ENCODE results near the gene ABHD10. TPM values are rescaled to one million over a fixed set of nuclear protein-coding genes. Genes with fewer than 3 reads are reported as not detected.

ABHD10 gene
- total RNA-seq, 1 donor from 2014 or later: 25.5 TPM

DNA sequence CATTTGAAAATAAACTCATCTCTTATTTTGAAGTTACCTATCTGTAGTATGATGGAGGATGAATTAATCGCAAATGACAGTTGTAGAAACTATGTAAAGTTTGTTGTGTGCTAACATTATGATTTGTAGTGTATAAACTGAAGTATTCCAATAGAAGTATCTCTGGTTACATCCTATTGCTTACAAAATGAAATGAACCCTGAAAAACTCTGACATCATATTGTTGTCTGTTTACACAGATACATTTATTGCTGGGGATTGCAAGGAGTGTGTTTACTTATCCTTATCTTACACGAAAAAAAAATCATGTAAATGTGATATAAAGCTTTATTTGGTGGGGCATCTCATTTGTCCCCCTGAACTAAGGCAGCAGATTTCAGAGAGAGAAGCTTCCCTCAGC is 2.6 kb upstream of the ABHD10 start:
- peaks cover 31% of the 10 kb centered on the region for H3K36me3 Mint-ChIP-seq (ENCODE audit: unreplicated experiment)
- no peak for DNase-seq (ENCODE audit: extremely low spot score, unreplicated experiment)
- no peak overlapping the region for H3K4me3 Mint-ChIP-seq (ENCODE audit: unreplicated experiment)
- no peaks in the 10 kb centered on the region for H3K9me3 Mint-ChIP-seq (ENCODE audit: unreplicated experiment)
- no peak overlapping the region for H3K27ac Mint-ChIP-seq (ENCODE audit: unreplicated experiment)
- no peaks in the 10 kb centered on the region for H3K27me3 Mint-ChIP-seq (ENCODE audit: unreplicated experiment)
- H3K4me1 Mint-ChIP-seq (ENCODE audit: unreplicated experiment): peaks cover 25% of the 10 kb centered on the region
- TF ChIP-seq, protein P1, sequence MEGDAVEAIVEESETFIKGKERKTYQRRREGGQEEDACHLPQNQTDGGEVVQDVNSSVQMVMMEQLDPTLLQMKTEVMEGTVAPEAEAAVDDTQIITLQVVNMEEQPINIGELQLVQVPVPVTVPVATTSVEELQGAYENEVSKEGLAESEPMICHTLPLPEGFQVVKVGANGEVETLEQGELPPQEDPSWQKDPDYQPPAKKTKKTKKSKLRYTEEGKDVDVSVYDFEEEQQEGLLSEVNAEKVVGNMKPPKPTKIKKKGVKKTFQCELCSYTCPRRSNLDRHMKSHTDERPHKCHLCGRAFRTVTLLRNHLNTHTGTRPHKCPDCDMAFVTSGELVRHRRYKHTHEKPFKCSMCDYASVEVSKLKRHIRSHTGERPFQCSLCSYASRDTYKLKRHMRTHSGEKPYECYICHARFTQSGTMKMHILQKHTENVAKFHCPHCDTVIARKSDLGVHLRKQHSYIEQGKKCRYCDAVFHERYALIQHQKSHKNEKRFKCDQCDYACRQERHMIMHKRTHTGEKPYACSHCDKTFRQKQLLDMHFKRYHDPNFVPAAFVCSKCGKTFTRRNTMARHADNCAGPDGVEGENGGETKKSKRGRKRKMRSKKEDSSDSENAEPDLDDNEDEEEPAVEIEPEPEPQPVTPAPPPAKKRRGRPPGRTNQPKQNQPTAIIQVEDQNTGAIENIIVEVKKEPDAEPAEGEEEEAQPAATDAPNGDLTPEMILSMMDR (IDR thresholded peaks at IDR 0.05): no peak

- DNase-seq (ENCODE audit: extremely low spot score, unreplicated experiment): no peak
- Mint-ChIP-seq H3K27ac (ENCODE audit: unreplicated experiment) (peak overlapping the region; percentile 82), H3K27me3 (ENCODE audit: unreplicated experiment) (no peaks in the 10 kb centered on the region), H3K4me1 (ENCODE audit: unreplicated experiment) (peaks cover 28% of the 10 kb centered on the region), H3K36me3 (ENCODE audit: unreplicated experiment) (peaks cover 22% of the 10 kb centered on the region), H3K4me3 (ENCODE audit: unreplicated experiment) (peak overlapping the region; percentile 90), H3K9me3 (ENCODE audit: unreplicated experiment) (no peaks in the 10 kb centered on the region)
- TF ChIP-seq, protein P1 (IDR thresholded peaks at IDR 0.05): no peak
Observed at GRCh38 chr3:111979434-111980038, 710 bp downstream of the ABHD10 start.

- H3K36me3 Mint-ChIP-seq (ENCODE audit: unreplicated experiment): peaks cover 16% of the 10 kb centered on the region
- H3K4me3 Mint-ChIP-seq (ENCODE audit: unreplicated experiment): no peak overlapping the region
- H3K27ac Mint-ChIP-seq (ENCODE audit: unreplicated experiment): no peak overlapping the region
- DNase-seq (ENCODE audit: extremely low spot score, unreplicated experiment): no peak
- H3K27me3 Mint-ChIP-seq (ENCODE audit: unreplicated experiment): no peaks in the 10 kb centered on the region
- TF ChIP-seq, protein P1 (IDR thresholded peaks at IDR 0.05): no peak
- H3K9me3 Mint-ChIP-seq (ENCODE audit: unreplicated experiment): no peaks in the 10 kb centered on the region
- peaks cover 28% of the 10 kb centered on the region for H3K4me1 Mint-ChIP-seq (ENCODE audit: unreplicated experiment)
Observed at GRCh38 chr3:111980716-111981456, 2.1 kb downstream of the ABHD10 start.

DNA sequence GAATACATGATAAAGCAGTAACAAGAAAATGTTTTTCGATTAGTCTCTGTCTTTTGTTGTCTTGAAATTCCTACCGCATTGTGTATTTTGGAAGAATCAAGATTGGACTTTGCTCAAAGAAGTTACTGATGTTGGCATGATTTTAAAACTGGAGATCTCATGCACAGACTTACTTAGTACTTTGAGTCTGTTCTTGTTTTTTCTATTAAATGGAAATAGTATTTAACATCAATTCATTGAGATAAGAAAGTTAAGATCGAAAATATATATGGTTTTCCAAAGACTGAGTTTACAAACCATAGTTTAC is 2.6 kb downstream of the ABHD10 start:
- Mint-ChIP-seq H3K27ac (ENCODE audit: unreplicated experiment) (no peak overlapping the region), H3K4me3 (ENCODE audit: unreplicated experiment) (no peak overlapping the region), H3K36me3 (ENCODE audit: unreplicated experiment) (peaks cover 16% of the 10 kb centered on the region), H3K9me3 (ENCODE audit: unreplicated experiment) (no peaks in the 10 kb centered on the region), H3K27me3 (ENCODE audit: unreplicated experiment) (no peaks in the 10 kb centered on the region), H3K4me1 (ENCODE audit: unreplicated experiment) (peaks cover 28% of the 10 kb centered on the region)
- TF ChIP-seq, protein P1 (IDR thresholded peaks at IDR 0.05): no peak
- no peak for DNase-seq (ENCODE audit: extremely low spot score, unreplicated experiment)

DNA sequence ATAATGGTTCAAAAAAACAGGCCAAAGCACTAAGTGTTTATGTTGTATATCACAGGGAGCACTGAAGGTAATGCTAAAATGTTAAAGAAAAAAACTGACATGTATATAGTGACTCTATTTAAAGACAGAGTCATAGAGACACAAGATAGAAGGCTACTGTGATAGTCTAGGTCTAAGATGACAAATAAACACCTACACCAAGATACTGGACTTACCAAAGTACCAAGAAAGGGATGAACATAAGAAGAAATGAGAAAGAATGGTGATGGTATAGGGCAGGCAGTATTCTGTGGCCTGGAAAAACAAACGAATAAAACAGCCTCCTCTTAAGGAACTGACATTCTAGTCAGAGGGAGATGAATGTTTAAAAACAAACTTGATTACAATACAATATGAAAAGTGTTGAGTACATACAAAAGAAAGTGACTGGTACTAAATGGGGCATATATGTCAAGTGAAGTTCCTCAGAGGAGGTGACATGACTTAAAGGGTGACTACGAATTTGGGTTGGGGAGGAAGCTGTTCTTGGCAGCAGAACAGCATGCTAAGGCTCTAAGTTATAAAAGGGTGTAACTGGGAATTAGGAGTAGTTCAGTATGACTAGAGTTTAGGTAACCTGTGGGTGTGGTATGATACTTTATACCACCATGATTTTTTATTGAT is 5.9 kb downstream of the ABHD10 start:
- H3K4me3 Mint-ChIP-seq (ENCODE audit: unreplicated experiment): no peak overlapping the region

More for the DNA sequence above, 5.9 kb downstream of the ABHD10 start:
- Mint-ChIP-seq H3K27ac (ENCODE audit: unreplicated experiment) (no peak overlapping the region), H3K27me3 (ENCODE audit: unreplicated experiment) (no peaks in the 10 kb centered on the region), H3K4me1 (ENCODE audit: unreplicated experiment) (peaks cover 17% of the 10 kb centered on the region), H3K9me3 (ENCODE audit: unreplicated experiment) (no peaks in the 10 kb centered on the region), H3K36me3 (ENCODE audit: unreplicated experiment) (peaks cover 27% of the 10 kb centered on the region)
- no peak for DNase-seq (ENCODE audit: extremely low spot score, unreplicated experiment)
- TF ChIP-seq, protein P1 (IDR thresholded peaks at IDR 0.05): no peak
